NB4 (cell line): Measurements from ENCODE around the gene TRMT6.
A peak's percentile ranks its signal among the peaks of the same experiment; 100 is the strongest.

Experiments
- DNase-seq: peaks from one replicate; pipeline ENCODE4 v3.0.0; 2010; ENCODE audit warnings: low read depth
- H3K4me3 ChIP-seq: one replicate; pipeline ENCODE4 v1.5.1; 2011; ENCODE audit warnings: mild to moderate bottlenecking, low read depth, low read length, moderate library complexity
- MYC ChIP-seq: IDR thresholded peaks from 2 replicates; pipeline ENCODE4 v1.6.1; 2011; ENCODE audit warnings: low read depth, low read length
- POLR2A ChIP-seq: IDR thresholded peaks from 2 replicates; pipeline ENCODE4 v1.6.1; 2011; ENCODE audit warnings: mild to moderate bottlenecking; ENCODE audit not compliant: insufficient read length; ENCODE audit errors: extremely low read depth
- TF ChIP-seq, protein P1 (sequence below): IDR thresholded peaks from one replicate; pipeline ENCODE4 v1.5.1; 2012; ENCODE audit warnings: low read depth, low read length
- TF ChIP-seq, protein P2 (sequence below): IDR thresholded peaks from 2 replicates; pipeline ENCODE4 v1.6.1; 2011; ENCODE audit warnings: low read depth, low read length

TRMT6 gene

DNA sequence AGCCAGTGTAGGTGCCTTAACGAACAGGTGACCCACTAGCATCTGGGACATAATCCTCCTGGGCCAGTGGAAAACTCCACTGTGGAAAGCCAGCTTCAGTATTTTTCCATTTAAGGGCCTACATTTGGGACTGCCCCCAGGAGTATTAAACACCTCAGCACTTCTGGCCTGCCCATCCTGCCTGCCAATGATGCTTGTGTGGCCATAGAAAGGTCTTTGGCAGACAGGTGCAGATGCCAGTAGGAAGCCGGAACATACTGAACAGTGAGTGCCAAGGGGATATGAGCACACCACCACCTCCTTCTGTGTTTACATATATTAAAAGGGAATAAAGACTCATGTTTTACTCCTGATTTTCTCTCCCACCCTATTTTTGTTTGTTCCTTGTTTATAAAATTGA, 20.0 kb upstream of the TRMT6 start:
- no peak for DNase-seq
- TF ChIP-seq POLR2A = no peak
- TF ChIP-seq MYC = no peak
- TF ChIP-seq, protein P1, sequence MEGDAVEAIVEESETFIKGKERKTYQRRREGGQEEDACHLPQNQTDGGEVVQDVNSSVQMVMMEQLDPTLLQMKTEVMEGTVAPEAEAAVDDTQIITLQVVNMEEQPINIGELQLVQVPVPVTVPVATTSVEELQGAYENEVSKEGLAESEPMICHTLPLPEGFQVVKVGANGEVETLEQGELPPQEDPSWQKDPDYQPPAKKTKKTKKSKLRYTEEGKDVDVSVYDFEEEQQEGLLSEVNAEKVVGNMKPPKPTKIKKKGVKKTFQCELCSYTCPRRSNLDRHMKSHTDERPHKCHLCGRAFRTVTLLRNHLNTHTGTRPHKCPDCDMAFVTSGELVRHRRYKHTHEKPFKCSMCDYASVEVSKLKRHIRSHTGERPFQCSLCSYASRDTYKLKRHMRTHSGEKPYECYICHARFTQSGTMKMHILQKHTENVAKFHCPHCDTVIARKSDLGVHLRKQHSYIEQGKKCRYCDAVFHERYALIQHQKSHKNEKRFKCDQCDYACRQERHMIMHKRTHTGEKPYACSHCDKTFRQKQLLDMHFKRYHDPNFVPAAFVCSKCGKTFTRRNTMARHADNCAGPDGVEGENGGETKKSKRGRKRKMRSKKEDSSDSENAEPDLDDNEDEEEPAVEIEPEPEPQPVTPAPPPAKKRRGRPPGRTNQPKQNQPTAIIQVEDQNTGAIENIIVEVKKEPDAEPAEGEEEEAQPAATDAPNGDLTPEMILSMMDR = no peak
- TF ChIP-seq, protein P2, sequence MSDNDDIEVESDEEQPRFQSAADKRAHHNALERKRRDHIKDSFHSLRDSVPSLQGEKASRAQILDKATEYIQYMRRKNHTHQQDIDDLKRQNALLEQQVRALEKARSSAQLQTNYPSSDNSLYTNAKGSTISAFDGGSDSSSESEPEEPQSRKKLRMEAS = no peak
- no peak overlapping the region for H3K4me3 ChIP-seq

DNA sequence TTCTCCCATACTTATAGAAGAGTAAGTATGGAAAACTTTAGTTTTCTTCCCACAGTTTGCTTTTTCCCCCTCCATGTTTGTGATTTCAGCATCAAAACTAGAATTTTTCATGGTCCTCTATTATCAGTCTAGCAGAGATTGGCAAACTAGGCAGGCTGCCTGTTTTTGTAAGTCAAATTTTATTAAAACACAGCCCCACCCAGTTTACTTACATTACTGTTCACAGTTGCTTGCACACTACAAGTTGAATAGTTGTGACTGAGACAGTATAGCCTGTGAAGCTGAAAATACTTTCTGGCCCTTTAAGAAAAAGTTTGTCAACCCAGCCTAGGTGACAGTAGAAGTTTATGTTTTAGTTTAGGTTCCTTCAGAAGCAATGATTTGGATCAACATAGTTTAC, 19.6 kb upstream of the TRMT6 start:
- no peak for TF ChIP-seq MYC
- DNase-seq = no peak
- H3K4me3 ChIP-seq = no peak overlapping the region

DNA sequence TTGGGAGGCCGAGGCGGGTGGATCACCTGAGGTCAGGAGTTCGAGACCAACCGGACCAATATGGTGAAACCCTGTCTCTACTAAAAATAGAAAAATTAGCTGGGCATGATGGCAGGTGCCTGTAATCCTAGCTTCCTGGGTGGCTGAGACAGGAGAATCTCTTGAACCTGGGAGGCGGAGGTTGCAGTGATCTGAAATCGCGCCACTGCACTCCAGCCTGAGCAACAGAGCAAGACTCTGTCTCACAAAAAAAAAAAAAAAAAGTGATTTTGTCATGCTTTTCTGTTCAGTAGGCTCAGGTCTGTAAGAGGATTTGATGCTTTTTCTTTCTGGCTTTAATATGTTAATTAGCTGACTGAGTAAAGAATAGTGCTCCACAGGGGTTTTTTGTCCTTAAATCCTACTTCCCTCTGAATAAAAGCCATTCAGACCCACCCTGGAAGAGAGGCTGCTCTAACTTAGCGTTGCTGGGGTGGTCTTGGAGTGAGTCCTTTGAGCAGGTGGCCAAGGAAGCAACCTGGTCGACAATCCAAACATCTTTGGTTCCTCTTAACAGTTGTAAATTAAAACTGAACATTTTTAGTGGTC, 19.1 kb upstream of the TRMT6 start:
- no peak for DNase-seq
- no peak overlapping the region for H3K4me3 ChIP-seq
- TF ChIP-seq POLR2A (no peak), MYC (no peak)
- TF ChIP-seq, protein P1 = no peak
- TF ChIP-seq, protein P2 = no peak

DNA sequence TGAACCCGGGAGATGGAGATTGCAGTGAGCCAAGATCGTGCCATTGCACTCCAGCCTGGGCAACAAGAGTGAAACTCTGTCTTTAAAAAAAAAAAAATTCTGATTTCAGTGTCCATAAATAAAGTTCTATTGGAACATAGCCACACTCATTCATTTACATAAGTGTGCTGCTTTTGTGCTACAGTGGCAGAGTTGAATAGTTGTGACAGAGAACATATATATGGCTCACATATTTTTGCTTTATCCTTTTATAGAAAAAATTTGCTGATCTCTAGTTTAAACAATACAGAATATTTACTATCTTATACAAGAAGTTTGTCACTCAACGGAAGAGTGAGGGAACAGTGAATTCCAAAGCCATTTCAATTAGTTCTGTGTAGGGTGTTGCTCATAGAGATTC, 18.1 kb upstream of the TRMT6 start:
- H3K4me3 ChIP-seq = no peak overlapping the region
- no peak for TF ChIP-seq POLR2A
- no peak for TF ChIP-seq MYC
- TF ChIP-seq, protein P1 = no peak
- TF ChIP-seq, protein P2 = no peak
- no peak for DNase-seq

DNA sequence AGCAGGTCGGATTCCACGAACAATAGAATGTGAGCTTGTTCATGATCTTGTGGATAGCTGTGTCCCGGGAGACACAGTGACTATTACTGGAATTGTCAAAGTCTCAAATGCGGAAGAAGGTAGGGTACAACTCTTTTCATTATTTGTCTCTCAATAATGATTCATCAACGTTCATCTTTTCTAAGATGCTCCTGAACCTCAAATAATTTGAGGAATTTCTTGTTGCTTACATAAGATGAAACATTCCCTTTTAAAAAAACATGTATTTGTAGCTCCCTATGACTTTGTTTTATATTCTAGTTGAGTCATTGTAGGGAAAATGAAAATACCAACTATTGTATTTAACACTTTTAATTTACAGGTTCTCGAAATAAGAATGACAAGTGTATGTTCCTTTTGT, 17.1 kb upstream of the TRMT6 start:
- TF ChIP-seq POLR2A (no peak), MYC (no peak)
- TF ChIP-seq, protein P1 = no peak
- TF ChIP-seq, protein P2 = no peak
- no peak for DNase-seq

DNA sequence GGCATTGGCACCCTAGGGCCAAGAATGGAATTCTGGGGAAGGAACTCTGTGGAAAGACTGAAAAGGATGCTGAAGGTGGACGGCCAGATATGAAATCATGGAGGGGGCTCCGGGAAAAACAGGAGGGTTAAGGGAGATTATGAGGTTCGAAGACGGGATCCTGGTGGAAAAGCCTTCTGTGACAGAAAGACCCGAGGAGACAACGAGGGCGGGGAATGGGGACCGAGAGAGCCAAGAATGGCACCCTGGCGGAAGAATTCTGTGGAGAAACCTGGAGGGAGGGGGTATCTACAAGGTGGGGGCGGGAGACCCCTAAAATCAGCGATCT, 426 bp downstream of the TRMT6 start:
- H3K4me3 ChIP-seq = peak overlapping the region; percentile 93
- TF ChIP-seq, protein P2 = no peak
- TF ChIP-seq, protein P1 = no peak
- TF ChIP-seq POLR2A = no peak
- TF ChIP-seq MYC = no peak
- DNase-seq = no peak

More for the DNA sequence above, 17.1 kb upstream of the TRMT6 start:
- no peak overlapping the region for H3K4me3 ChIP-seq

DNA sequence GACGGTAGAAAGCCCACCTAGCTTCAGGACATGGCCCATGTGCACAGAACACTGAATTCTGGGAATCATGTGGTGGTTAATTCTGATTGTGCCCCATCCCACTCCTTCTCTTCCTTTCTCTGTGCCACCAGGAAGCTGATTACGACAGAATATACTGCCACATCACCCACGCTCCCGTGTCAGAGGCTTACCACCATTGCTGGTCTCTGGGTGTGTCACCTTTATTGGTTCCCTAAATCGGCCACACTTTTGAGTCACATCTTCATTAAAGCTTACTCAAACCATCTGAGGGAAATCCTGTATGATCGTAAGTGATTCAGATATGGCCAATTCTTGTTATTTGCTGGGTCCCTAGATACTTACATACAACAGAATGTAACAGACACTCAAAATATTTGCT, 3.1 kb downstream of the TRMT6 start:
- H3K4me3 ChIP-seq = no peak overlapping the region
- DNase-seq = peak; percentile 74
- TF ChIP-seq, protein P2 = no peak
